ENCODE measurements around the gene AMBP.
"Not testable (repeated sequence)": the region's sequence is repeated elsewhere in the genome, so short reads cannot be mapped to it uniquely, and the experiment has no call there.

Gene AMBP

DNA sequence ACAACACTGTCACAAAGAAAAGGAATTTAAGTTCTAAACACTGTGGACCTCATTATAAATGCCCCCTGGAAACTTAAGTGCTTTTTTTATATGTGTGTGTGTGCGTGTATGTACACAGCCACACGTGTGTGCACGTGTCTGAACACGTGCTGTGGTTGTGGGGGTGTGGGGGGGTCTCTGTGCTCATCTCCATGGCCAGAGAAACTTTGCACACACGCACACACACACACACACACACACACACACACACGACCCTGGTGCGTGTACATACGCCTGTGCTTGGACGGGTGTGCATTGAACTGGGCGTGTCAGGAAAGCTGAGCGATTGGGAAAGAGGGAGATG is 27.9 kb downstream of the AMBP start:
- DNase-seq, result no peak

DNA sequence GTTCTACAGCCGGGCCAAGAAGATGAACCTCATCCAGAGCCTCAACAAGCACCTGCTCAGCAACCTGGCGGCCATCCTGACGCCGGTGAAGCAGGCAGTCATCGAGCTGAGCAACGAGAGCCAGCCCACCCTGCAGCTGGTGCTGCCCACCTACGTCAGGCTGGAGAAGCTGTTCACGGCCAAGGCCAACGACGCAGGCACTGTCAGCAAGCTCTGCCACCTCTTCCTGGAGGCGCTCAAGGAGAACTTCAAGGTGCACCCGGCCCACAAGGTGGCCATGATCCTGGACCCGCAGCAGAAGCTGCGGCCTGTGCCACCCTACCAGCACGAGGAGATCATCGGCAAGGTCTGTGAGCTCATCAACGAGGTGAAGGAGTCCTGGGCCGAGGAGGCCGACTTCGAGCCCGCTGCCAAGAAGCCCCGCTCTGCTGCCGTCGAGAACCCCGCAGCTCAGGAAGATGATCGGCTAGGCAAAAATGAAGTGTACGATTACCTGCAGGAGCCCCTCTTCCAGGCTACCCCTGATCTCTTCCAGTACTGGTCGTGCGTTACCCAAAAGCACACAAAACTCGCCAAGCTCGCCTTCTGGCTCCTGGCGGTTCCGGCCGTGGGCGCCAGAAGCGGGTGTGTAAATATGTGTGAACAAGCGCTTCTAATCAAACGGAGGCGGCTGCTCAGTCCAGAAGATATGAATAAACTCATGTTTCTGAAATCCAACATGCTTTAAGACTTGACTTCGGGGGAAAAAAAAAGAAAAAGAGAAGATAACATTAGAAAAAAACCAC is 28.5 kb downstream of the AMBP start:
- no peak for DNase-seq

DNA sequence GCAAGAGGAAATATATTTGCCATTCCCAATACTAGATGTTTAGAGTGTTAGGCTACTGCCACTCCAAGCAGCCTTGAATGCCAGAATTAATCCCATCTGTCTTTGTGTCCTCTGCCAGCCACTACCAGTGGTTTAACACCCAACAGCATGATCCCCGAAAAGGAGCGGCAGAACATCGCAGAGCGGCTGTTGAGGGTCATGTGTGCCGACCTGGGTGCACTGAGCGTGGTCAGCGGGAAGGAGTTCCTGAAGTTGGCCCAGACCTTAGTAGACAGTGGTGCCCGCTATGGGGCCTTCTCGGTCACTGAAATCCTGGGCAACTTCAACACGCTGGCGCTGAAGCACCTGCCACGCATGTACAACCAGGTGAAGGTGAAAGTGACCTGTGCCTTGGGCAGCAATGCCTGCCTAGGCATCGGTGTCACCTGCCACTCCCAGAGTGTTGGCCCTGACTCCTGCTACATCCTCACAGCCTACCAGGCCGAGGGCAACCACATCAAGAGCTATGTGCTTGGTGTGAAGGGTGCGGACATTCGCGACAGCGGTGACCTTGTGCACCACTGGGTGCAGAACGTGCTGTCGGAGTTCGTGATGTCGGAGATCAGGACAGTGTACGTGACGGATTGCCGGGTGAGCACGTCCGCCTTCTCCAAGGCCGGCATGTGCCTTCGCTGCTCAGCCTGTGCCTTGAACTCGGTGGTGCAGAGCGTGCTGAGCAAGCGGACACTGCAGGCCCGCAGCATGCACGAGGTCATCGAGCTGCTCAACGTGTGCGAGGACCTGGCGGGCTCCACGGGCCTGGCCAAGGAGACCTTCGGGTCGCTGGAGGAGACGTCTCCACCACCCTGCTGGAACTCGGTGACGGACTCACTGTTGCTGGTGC is 29.3 kb downstream of the AMBP start:
- no peak for DNase-seq

DNA sequence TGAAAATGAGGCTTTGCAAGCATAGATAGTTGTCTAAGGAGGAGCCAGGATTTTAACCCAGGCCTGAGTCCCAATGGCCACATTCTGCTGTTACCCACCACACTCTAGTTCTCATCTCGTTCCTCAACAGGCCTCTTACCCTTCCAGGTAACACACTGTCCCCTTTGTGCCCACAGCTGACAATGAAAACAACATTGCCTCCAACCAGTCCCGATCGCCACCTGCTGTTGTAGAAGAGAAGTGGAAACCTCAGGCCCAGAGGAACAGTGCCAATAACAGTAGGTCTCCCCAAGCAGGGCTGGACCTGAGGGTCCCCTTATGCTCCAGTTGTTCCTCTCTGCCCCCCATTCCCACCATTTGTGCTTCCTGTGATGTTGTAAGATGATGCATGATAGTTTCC is 30.4 kb downstream of the AMBP start:
- DNase-seq, result no peak

DNA sequence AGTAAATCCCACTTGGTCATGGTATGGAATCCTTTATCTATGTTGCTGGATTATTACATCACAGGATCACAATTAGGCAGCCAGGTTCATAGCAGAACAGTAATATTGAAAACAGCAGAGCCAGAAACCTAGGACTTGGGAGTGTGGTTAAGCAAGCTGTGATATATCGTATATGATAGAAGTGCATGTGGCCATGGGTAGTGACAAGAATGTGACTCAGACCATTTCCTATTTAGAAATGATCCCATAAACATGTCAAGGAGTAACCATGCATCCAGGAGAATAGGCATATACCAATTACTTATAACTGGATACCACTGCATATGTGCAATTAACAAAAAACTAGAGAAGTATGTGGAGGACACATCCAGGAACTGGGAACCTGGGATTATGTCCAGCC is 31.2 kb downstream of the AMBP start:
- no peak for DNase-seq

DNA sequence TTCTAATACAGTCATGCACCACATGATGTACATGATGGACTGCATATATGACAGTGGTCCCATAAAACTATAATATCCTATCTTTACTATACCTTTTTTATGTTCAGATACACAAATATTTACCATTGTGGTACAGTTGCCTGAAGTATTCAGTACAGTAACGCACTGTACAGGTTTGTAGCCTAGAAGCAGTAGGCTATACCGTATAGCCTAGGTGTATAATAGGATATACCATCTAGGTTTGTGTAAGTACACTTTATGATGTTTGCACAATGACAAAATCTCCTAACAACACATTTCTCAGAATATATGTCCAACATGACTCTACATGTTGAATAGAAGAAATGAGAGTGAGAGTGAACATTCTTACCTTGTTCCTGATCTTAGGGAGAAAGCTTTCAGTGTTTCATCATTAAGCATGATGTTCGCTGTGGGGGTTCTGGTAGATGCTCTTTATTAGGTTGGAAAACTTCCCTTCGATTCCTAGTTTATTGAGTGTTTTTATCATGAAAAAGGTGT is 31.8 kb downstream of the AMBP start:
- DNase-seq, result no peak

DNA sequence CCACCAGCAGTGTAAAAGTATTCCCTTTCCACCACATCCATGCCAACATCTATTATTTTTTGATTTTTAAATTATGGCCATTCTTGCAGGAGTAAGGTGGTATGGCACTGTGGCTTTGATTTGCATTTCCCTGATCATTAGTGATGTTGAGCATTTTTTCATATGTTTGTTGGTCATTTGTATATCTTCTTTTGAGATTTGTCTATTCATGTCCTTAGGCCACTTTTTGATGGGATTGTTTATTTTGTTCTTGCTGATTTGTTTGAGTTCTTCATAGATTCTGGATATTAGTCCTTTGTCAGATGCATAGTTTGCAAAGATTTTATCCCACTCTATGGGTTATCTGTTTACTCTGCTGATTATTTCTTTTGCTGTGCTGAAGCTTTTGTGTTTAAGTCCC is 34.4 kb downstream of the AMBP start:
- DNase-seq, result not testable (repeated sequence)

DNA sequence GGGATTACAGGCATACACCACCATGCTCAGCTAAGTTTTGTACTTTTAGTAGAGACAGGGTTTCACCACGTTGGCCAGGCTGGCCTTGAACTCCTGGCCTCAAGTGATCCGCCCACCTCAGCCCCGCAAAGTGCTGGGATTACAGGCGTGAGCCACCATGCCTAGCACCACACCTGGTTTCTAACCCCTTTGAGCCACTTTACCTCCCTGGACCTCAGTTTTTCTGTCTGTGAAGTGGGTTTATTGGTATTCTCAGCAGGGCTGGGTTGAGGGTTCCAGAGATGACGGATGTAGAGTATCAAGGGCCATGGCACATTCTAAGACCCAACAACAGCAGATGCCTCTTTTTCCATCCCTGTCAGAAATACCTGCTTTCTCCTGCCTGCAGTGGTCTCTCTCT is 38.6 kb downstream of the AMBP start:
- no peak for DNase-seq

DNA sequence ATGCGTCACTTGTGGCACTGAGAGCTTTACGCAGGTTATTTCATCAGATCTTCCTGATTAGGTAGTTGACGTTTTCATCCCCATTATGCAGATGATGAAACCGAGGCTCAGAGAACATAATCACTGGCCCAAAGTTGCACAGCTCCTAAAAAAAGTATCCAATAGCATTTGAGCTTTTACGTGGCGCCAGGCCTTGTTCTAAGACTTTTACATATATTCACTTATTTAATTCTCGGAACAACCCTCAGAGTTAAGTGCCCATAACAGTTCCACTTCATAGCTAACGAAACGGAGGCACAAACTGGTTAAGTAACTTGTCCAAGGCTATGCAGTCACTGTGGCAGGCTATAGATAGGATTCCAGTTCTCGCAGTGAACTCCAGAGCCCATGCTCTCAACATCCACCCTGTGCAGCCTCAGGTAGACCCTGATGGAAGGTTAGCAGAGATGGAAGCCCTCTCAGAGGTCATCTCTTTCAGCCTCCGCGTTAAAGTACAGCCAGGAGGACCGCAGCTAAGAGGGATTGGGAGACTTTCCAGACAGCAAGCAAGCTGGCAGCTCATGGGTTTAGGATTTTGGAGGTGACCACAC is 39.3 kb downstream of the AMBP start:
- DNase-seq, result no peak

DNA sequence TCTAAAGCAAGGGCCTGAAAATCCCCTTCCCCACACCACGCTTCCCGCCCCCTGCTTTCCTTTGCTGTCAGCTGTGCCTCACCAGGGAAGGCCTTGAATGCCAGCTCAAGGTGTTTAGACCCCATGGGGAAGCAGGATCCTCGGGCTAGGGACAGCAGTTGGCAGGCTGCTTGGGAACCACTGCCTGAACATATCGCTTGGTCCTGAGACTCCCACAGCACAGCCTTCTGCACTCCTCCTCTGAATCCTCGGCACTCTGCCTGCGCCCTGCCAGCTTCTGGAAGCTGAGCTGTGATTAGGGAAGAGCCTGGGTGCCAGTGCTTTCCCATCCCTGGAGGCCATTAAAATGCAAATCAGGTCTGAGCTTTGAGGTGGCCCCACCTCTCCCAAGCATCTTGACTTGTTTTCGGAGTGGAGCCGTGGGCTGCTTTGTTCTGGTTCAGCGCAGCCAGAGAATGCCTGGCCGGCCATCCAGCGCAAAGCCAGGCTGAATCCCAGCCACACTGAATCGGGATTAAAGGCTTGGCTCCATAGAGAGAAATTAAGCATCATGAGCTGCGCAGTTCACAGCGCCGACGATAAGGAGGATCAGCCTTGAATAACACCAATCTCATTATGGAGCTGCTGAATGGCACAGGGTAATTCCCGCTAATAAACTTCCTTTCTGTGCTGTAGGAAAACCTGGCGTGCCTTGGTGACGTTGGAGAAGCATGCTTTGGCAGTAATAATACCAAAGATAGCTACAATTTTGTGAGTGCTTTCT is 40.0 kb downstream of the AMBP start:
- no peak for DNase-seq

DNA sequence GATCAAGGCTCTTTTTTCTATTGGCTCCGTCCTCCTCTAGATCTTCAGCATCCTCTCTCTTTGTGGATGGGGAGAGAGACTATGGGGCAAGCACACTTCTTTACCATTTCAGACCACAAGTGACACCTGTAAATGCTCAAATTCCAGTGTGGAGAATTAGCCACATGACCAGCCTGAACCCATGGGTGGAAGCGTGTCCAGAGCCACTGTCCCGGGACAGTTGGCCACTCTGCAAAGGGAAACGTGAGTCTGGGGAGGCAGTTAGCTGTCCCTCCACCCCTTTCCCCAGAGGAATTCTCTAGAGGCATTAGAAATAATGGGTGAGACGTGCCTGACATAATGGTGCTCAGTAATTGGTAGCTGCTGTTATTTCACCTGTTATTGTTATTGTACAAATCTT is 40.9 kb downstream of the AMBP start:
- no peak for DNase-seq

DNA sequence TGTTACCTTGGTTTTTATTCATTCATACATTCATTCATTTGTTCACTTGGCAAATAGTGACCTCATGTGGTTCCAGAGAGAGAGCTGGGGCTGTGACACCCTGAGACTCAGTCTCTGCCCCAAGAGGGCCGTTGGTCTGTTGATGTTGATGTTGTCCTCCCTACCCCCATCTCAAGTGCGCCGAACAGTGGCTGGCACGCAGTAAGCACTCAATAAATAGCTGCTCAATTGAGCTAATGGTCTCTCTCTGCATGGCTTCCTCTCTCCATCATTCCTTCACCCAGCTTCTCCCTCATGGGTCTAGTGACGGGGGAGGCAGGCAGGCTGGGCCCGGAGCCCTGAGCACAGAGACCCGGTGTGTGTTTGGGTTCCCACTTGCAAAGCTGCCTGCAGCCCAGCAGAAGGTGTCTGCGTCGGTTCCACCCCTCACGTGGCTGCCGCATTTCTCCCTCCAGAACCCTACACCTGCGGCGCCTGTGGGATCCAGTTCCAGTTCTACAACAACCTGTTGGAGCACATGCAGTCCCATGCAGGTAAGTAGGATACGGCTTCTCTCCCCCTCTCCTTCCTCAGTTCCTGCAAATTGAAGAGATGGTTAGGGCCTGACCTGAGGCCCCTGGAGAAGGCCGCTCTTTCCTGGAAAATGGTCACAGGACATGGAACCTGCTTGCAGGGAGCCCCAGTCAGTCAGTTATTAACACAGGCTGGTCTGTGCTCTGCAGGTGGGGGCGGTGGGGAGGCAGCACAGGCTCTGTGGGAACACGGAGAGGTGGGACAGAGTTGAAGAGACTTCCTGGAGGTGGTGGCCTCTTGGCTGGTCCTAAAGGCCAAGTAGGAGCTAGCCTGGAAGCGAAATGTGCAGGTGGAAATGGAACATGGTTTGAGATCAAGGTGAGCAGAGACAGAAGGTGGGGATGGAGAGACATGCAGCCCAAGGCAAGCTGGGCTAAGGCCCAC is 42.0 kb downstream of the AMBP start:
- no peak for DNase-seq

DNA sequence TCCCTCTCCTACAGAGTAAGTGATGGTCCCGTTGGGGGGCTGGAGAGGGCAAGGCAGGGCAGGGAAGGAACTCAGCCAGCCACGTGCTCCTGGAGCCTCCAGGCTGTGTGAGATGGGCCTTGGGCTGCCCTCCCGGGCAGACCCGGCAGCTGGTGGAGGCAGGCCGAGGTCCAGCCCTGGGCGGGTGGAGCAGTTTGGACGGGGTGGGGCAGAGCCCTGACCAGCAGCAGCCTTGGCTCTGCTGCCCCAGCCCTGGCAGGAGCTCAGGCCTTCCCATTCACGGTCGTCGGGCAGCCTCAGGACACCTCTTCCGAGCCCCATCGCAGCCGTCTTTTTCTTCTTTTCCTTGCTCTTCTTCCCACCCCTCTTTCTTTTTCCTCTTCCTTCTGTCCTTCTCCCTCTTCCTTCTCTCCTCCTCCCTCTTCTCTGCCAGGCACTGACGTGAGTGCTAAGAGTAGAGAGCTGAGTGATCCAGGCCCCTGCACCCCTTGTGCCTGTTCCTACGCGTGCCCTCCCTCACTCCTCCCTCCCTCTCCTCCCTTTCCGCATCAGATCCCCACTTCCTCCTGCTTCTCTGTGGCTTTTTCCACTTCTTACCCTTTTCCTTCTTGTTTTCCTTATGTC is 42.8 kb downstream of the AMBP start:
- DNase-seq, result no peak

DNA sequence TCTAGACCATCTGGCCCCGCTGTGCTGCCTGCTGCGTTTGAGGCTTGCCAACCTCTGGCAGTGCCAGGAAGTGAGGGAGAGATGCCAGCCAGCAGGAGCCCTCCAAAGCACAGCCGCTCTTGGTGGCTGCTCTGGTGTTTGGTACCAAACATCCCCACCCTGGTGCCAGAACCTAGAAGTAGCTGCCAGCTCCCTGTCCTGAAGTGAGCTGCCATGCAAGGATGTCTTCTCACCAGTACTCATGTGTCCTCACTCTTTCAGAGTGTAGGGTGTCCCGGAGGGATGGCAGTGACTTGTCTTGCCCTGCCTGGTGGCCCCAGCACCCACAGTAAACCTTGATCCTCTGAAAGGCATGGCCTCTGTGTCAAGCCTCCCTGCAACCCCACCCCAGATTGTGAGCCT is 43.4 kb downstream of the AMBP start:
- no peak for DNase-seq

DNA sequence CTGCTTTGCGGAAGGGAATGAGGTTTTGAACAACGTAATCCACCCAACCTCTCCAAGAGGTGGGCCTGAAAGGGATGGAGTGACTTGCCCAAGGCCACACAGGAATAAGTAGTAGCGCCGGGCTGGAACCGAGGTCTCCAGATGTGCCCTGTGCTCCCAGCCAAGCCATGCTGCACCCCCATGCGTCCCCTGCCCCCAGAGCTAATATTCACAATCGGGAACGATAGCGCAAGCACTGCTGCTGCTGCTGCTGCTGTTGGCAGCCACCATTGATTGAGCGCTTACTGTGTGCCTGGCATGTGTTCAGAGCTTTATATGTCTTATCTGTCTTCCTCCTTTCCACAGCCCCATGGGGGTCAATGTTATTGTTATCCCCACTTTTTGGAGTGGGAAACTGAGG is 43.9 kb downstream of the AMBP start:
- no peak for DNase-seq

DNA sequence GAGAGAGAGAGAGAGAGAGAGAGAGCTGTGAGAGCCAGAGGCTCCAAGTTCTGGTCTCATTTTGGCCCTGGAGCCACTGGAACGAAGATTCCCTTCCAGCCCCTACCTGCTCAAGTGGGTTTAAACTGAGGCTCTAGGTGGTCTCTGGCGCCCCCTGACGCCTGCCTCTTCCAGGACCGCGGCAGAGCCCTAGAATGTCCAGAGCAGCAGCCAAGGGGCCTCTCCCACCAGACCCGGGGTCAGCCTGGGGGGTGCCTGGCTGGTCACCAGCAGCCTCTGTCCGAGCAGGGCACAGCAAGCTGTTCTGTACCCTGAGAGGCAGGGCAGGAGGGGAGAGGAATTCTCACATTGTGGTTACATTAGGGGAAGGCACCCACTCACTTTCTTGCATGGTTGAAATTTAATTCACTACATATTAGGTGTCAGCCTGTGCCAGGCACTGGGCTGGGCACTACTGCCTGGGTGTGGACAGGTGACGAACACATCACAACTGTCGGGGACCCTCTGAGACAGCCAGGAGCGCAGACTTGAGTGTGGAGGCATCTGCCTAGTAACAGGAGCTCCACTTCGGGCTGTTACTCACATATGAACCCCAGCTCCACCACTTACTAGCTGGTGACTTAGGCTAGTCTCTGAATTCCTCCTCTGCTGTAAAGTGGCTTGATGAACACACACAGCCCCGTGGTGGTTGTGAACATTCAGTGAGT is 44.5 kb downstream of the AMBP start:
- DNase-seq, result no peak

DNA sequence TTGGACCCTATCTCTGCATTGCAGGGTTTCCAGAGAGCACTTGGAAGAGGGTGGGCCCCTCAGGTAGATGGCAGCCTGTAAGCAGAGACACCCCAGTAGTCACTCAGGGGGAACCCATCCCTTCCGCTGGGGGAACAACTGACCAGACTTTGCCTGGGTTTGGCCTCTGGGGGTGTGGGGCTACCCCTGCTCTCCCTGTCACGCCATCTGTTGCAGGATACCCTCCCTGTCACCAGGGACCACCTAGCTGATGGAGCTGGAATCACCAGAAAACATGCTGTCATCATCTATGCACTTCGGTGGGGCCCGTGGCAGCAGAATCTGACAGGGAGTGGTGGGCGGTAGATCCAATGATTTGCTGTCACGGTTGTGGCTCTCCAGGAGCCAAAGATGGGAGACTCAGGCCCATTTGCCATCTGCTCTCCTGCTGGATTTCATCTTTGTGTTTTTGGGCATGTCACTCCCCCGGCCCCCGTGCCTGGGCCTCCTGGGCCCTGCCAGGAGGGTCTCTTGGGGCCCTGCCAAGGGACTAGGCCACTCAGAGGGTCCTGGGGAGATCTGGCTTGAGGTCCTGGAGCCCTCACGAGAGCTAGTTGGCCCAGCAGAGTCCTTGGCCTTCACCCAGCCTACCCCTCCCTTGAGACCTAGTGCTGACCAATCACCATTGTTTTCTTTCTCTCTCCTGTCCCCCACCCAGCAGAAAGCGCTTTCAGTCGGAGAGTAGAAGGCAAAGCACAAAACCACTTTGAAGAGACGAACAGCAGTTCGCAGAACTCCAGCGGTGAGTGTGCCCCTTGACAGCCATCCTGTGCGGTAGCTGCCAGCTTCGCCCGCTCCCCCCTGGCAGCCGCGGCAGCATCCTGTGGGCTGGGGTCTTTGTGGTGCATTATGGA is 45.9 kb downstream of the AMBP start:
- no peak for DNase-seq

DNA sequence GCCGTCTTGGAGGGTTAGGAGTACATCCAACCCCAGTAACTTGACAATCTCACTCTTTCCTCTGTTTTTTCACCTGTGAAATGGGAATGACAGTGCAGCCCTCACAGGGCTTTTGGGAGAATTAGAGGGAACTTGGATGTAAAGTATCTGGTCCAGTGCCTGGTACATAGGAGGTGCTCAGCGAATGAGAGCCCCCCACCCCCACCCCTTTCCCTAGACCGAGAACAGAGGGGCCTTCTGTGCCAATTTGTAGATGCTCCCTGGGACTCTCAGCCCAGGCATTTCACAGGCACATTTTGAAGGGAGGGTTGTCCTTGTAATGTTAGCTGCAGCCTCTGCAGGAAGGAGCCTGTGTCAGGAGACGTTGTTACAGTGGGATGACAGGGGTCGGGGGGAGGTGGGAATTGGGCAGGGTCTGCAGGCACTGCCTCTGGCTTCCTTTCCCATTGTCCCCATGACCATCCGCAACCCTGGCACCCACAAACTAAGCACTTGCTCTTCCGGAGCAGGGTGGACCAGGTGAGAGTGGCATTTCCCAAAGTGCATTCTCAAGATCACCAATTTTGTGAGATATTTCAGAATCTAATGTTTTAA is 47.0 kb downstream of the AMBP start:
- DNase-seq, result no peak

DNA sequence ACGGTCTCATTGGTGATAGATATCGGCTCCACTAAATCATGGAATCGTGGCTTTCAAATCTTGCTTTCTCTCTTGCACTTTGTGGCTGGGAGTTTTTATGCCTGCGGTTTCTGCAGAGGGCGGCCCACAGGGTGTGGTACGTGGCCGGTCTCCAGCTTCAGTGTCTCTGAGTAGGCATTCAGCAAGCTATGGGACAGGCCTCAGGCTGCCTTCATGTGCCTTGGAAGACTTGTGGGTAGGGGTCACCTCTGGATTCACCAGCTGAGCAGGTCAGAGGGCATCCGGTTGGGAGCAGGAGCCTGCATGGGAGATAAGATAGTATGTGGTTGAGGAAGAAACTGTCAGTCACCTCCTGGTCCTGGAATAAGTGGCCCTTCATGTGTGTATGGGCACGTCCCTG is 47.7 kb downstream of the AMBP start:
- DNase-seq, result no peak
